ENCODE results near the gene RPIA.
A peak's percentile ranks its signal among the peaks of the same experiment; 100 is the strongest.
"Not testable (repeated sequence)": the region's sequence is repeated elsewhere in the genome, so short reads cannot be mapped to it uniquely, and the experiment has no call there.

RPIA gene

DNA sequence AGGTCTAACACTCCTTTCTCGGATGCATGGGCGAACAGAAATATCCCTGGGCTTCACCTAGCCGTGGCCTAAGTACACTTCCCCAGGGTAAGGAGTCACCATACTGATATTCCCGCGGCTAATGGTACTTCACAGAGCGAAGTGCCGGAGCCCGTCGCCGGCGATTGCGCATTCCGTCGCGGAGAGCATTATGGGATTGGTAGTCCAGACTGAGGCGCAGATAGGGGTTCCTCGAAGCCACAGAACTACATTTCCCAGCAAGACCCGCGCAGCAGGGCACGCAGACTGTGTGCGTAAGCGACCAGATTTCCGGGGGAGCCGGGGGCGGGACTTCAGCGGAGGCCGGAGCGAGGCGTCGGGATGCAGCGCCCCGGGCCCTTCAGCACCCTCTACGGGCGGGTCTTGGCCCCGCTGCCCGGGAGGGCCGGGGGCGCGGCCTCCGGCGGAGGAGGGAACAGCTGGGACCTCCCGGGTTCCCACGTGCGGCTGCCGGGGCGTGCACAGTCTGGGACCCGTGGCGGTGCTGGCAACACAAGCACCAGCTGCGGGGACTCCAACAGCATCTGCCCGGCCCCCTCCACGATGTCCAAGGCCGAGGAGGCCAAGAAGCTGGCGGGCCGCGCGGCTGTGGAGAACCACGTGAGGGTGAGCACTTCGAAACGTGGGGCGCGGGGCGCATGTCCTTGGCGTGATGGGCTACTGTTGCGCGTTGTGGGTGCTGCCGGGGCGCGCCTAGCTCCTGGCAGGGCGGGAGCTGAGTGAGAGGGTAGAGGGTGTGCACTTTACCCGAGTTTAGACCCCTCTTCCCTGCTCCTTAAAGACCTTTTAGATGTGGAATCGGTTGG is at the start of gene RPIA:
TSS of gene RPIA (plus strand) at position 335 of the 845 bp plus-strand sequence. CDS start at position 361, 26 bp downstream.
- peak; percentile 98 for DNase-seq (ENCODE audit: low spot score)

GRCh38 chr2:88642278-88642677 is 49.2 kb upstream of the RPIA start:
- DNase-seq (ENCODE audit: low spot score): no peak

- not testable (repeated sequence) for DNase-seq (ENCODE audit: low spot score)
These were observed 46.1 kb upstream of the RPIA start for GRCh38 chr2:88645291-88645882.

DNA sequence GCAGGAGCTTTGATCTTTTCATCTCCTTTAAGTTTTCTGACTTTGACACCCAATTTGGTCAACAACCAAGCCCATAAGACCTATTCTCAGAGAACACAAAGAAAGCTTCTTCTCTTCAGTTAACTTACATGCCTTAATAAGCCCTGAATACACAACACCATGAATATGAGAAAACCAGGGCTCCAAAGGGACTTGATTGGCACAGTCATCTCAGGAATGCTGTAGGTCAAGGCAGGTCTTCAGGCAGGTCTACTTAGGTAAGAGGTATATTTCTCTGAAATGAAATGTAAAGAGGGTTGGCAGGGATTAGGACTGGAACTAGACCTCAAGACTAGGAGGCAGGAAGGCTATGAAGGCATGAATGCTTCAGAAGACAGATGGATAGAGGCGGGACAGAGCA is 39.8 kb upstream of the RPIA start:
- DNase-seq (ENCODE audit: low spot score): no peak

DNA sequence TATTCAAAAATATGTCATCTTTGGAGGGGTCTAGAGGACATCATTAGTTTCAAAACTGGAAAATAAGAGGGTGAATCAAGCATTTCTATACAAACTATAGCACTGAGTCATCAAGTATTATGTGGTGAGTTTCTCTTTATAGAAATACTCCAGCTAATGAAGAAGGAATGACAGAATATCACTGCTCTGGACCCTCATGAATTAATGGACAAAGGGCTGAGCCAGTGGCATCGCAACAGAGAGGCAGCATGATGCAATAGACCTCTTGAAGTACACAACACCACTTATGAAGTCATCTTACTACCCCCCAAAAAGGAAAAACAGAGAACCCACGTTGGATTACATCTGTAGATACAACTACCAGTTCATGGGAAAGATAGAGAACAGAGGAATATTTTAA is 36.8 kb upstream of the RPIA start:
- no peak for DNase-seq (ENCODE audit: low spot score)

DNA sequence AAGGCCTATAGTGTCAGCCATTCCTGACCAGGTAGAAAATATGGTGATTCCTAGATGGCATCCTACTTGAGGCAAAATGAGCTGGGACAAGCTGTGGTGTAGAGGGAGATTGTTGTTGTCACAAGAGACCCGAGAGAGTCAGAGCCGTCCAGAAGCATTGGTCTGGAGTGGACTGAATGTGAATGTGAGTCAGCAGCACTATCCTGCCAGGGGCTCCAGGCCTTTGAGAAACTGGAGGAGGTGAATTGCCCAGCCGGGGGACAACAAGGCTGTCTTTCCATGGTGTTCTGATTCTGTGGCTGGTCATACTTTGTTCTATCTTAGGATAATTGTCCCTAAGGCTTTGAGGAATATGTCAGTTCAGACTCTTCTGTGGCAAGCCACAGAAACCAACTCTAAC is 34.8 kb upstream of the RPIA start:
- DNase-seq (ENCODE audit: low spot score): no peak

DNA sequence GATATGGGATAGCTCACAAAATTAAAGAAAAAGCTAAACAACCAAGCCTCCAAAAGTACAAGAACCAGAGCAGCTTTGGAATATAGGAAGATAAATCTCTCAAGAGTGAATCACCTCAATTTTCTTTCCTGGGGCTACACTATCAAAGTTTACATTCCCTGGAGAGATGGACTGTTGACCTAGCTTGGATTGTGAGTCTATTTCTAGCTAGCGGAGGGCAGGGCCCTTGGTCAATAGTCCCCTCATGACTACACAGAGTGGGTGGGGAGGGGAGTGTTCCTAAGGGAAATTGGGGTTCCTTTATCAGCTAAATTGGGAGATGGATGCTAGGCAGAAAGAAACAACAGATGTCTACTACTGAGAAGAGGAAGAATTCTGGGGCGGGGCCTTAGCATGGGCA is 34.3 kb upstream of the RPIA start:
- DNase-seq (ENCODE audit: low spot score): no peak

DNA sequence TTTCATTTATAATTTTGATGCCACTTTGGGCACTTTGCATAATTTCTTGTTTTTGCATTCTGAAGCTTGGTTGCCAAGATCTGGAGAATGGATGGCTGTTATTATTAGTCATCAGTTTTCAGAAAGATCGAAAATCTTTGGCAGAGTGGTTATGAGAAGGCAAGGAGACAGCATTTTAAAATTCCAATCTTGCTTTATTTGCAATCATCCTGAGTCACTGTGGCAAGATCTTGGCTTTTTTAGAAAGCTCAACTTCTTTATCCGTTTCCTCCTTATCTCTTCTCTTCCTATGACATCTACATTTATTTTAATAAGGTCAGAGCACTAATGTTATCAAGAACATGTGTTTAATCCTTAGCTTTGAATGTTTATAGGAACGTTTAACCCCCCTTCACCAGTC is 33.1 kb upstream of the RPIA start:
- no peak for DNase-seq (ENCODE audit: low spot score)

- DNase-seq (ENCODE audit: low spot score): no peak
These were observed 32.5 kb upstream of the RPIA start for GRCh38 chr2:88658881-88659537.

DNA sequence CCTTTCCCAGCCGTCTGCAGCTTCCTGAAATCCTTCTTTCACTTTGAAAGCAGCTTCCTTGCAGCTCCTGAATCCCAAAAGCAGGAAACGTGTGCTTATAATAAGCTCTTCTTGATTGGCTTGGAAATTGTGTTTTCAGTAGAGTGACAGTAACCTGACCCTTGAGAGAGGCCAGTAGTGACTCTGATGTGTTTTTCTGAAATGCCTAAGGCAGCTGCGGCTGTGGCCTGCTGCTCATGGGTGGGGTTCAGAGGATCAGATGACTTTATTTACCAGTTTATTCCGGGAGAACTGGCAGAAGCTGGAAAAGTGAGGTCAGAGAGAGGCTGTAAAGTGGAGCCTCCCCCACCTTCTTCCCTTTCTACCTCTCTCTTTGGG is 31.9 kb upstream of the RPIA start:
- no peak for DNase-seq (ENCODE audit: low spot score)

GRCh38 chr2:88660622-88661021 is 30.9 kb upstream of the RPIA start:
- no peak for DNase-seq (ENCODE audit: low spot score)

- no peak for DNase-seq (ENCODE audit: low spot score)
These were observed 24.9 kb upstream of the RPIA start for GRCh38 chr2:88666576-88666975.

DNA sequence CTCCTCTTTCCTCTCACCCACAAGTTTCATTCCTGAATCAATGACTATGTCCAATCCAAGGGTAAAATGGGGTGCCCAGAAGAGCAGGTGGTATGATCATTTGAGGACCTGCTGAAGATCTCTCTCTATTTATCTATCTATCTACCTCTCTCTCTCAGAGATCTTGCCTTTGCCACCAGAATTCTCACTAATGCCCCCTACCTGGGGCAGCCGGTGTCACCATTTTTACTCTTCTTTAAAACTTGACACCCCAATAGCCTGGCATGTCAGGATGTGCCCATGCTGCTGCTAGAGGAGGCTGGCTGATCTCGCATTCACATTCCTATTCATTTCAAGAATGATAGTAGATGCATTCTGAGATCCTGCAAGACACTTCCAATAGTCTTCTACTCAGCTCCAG is 24.3 kb upstream of the RPIA start:
- DNase-seq (ENCODE audit: low spot score): no peak

GRCh38 chr2:88668862-88669261 is 22.6 kb upstream of the RPIA start:
- DNase-seq (ENCODE audit: low spot score): no peak

GRCh38 chr2:88669482-88670214 is 21.8 kb upstream of the RPIA start:
- no peak for DNase-seq (ENCODE audit: low spot score)

DNA sequence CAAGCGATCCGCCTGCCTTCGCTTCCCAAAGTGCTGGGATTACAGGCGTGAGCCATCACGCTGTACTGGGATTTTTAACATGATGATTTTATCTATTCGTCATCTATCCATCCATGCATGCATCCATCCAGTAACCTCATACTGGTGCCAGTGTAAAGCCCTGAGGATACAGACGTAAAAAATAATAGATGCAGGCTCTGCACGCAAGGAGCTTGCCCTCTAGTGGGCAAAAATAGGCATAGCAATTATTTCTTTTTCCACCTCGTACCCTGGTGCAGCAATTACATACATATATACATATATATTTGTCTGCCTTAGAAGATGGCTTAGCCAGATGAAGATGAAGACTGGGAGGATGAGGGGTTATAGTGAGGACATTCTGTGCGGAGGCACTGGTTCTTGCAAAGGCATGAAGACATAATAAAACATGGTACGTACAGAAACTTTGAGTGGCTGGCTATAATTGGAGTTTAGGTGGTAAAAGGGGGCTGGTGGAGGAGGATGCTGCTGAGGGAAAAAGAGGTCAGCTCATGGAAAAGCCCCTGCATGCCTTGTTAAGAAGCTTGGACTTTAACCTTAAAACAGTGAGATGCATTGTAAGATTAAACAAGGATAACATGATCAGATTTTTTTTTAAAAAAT is 19.6 kb upstream of the RPIA start:
- no peak for DNase-seq (ENCODE audit: low spot score)

DNA sequence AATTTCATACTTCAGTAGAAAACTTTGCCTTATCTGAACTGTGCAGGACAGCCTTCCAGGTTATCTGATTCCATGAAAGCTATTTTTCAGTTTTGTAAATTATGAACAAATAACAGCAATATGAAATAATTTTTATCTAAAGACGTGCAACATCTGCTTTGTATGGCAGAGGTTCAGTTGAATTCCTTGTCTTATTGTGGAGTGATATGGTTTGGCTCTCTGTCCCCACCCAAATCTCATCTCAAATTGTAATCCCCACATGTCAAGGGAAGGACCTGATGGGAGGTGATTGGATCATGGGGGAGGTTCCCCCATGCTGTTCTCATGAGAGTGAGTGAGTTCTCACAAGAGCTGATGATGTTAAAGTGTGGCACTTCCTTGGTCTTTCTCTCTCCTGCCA is 18.1 kb upstream of the RPIA start:
- no peak for DNase-seq (ENCODE audit: low spot score)

- no peak for DNase-seq (ENCODE audit: low spot score)
These were observed 11.1 kb upstream of the RPIA start for GRCh38 chr2:88680266-88680902.

- DNase-seq (ENCODE audit: low spot score): no peak
These were observed 10.6 kb upstream of the RPIA start for GRCh38 chr2:88680916-88681315.

GRCh38 chr2:88683160-88684021 is 8.1 kb upstream of the RPIA start:
- no peak for DNase-seq (ENCODE audit: low spot score)

- no peak for DNase-seq (ENCODE audit: low spot score)
These were observed 7.0 kb upstream of the RPIA start for GRCh38 chr2:88684519-88684918.

Data from putamen (tissue), 1 donor.